ENCODE measurements around the gene CCKAR. TPM values are rescaled to one million over a fixed set of nuclear protein-coding genes. Genes with fewer than 3 reads are reported as not detected.

Gene CCKAR
- total RNA-seq, 4 donors from 2014 or later: not detected

DNA sequence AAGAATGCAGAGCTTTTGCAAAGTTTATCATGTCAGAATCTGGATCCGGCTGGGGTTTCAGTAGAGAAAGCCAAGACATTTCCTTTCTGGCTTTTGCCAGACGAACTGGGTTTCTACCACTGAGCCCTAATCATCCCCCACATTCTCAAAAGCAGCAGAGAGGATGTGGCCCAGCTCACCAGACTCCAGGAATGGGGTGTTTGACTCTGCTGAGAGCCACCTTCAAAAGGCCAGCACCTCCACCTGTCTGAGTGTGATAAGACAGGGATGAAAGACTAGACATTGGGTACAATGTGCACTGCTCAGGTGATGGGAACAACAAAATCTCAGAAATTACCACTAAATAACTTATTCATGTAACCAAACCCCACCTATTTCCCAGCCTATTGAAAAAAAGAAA is 25.7 kb upstream of the CCKAR start:
- TF ChIP-seq, protein P1, sequence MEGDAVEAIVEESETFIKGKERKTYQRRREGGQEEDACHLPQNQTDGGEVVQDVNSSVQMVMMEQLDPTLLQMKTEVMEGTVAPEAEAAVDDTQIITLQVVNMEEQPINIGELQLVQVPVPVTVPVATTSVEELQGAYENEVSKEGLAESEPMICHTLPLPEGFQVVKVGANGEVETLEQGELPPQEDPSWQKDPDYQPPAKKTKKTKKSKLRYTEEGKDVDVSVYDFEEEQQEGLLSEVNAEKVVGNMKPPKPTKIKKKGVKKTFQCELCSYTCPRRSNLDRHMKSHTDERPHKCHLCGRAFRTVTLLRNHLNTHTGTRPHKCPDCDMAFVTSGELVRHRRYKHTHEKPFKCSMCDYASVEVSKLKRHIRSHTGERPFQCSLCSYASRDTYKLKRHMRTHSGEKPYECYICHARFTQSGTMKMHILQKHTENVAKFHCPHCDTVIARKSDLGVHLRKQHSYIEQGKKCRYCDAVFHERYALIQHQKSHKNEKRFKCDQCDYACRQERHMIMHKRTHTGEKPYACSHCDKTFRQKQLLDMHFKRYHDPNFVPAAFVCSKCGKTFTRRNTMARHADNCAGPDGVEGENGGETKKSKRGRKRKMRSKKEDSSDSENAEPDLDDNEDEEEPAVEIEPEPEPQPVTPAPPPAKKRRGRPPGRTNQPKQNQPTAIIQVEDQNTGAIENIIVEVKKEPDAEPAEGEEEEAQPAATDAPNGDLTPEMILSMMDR (IDR thresholded peaks at IDR 0.05): no peak
- no peak for TF ChIP-seq POLR2A (IDR thresholded peaks at IDR 0.05)
- intact Hi-C loops (cut with DNase I; ENCODE audit: low total_unique reads): no loop called here
- DNase-seq: no peak
- no peaks in the 10 kb centered on the region for H3K36me3 ChIP-seq
- no peaks in the 10 kb centered on the region for H3K4me1 ChIP-seq
- no peak overlapping the region for H3K27ac ChIP-seq
- no peaks in the 10 kb centered on the region for H3K9me3 ChIP-seq
- no peaks in the 10 kb centered on the region for H3K27me3 ChIP-seq
- no peak overlapping the region for H3K4me3 ChIP-seq

DNA sequence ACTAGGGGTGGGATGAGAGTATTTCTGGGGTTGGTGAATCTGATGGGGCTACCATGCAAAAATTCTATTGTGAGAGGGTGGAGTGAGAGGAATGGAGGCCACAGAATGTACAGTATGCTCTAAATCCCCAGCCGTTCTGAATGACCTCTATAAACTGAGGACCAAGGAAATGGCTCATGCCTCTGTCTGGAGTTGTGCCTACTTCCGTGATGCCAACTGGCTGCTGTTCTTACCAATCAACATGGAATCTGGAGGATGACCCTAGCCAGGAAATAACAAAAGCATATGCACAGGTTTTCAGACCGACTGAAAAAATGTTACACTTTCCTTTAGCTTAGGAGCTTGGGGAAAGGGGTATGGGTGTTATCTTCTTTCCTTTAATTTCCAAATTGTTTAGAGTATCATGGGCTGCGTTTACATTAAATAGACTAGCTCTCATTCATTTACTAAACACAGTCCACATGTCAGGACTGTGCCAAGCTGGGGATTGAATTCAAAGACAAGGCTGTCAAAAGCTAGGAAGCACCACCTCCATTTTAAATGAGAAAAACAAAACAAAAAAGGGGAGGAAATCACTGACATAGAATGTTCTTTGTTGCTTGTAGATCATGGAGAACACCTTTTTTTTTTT is 20.2 kb upstream of the CCKAR start:
- DNase-seq: no peak
- H3K4me3 ChIP-seq: no peak overlapping the region
- H3K27ac ChIP-seq: peak overlapping the region; percentile 44 to 47
- no peaks in the 10 kb centered on the region for H3K9me3 ChIP-seq
- intact Hi-C loops (cut with DNase I; ENCODE audit: low total_unique reads): no loop called here
- no peaks in the 10 kb centered on the region for H3K27me3 ChIP-seq
- no peaks in the 10 kb centered on the region for H3K36me3 ChIP-seq
- no peaks in the 10 kb centered on the region for H3K4me1 ChIP-seq
- TF ChIP-seq, protein P1 (IDR thresholded peaks at IDR 0.05): no peak
- no peak for TF ChIP-seq POLR2A (IDR thresholded peaks at IDR 0.05)

DNA sequence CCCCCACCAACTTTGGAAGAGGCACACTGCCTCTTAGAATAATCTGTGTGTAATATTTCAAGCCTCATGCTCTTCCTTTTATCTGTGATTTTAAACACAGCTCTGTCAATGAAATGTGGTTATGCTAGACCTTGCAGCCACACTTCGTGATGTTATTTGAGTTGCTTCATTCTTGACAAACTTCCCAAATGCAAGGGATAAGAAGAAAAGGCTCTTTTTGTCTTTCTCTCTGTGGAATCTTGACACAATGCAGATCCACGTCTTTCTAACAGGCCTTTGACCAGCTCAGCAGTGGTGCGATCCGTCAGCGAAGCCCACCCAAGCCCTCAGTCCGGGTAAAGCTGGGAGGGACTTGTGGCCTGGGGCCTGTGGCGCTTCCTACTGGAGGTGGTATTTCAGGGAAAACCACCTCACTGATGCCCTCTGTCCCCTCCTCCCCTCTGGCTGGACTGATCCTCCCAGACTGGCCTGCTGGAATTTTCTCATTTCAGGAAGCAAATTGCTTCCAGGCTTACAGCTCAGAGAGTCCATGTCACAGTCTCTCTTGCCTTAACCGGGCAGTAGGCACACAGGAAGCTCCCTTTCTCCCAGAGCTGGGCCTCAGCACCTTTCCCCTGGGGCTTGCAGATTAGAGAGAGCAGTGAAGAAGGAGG is 19.5 kb upstream of the CCKAR start:
- peak overlapping the region; percentile 44 to 47 for H3K27ac ChIP-seq
- intact Hi-C loops (cut with DNase I; ENCODE audit: low total_unique reads): no loop called here
- DNase-seq: no peak
- no peaks in the 10 kb centered on the region for H3K27me3 ChIP-seq
- H3K4me3 ChIP-seq: no peak overlapping the region
- H3K36me3 ChIP-seq: no peaks in the 10 kb centered on the region
- no peaks in the 10 kb centered on the region for H3K4me1 ChIP-seq
- no peaks in the 10 kb centered on the region for H3K9me3 ChIP-seq
- TF ChIP-seq POLR2A (IDR thresholded peaks at IDR 0.05): no peak
- TF ChIP-seq, protein P1 (IDR thresholded peaks at IDR 0.05): no peak

DNA sequence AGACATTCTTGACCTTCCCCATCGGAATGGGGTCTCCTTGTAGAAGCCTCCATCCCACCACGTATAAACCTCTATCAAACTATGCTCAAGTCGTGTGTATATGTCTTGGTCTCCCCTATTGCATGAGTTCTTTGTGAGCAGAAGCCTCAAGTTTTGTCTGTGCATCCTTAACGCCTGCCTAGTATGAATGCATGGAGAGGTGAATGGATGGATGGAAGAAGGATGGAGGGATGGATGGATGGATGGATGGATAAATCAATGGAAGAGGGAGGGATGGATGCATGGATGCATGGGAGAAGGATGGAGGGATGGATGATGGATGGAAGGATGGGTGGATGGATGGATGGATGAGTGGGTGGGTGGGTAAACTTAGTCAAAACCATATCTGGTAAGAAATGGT is 17.0 kb upstream of the CCKAR start:
- Histone ChIP-seq H3K36me3 (no peaks in the 10 kb centered on the region), H3K4me3 (no peak overlapping the region), H3K4me1 (no peaks in the 10 kb centered on the region), H3K27ac (no peak overlapping the region), H3K27me3 (no peaks in the 10 kb centered on the region), H3K9me3 (no peaks in the 10 kb centered on the region)
- no peak for TF ChIP-seq POLR2A (IDR thresholded peaks at IDR 0.05)
- TF ChIP-seq, protein P1 (IDR thresholded peaks at IDR 0.05): no peak
- intact Hi-C loops (cut with DNase I; ENCODE audit: low total_unique reads): no loop called here
- no peak for DNase-seq

DNA sequence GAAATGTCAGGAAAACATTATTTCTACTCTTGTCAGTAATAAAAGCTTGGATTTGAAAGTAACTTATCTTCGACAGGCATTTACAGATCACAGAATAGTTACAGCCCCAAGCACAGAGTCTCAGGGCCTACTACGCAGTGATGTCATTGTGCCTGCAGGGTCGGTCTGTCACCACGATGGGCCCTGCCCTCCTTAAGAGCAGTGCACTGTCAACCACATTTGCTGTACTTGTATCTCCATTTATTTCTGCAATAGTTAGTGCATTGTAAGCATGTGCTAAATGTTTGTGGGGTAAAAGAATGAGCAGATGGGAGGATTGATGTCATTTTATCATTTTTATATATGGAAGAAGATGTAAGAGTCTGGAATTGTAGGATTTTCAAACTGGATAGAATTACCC is 13.6 kb upstream of the CCKAR start:
- no peak overlapping the region for H3K27ac ChIP-seq
- TF ChIP-seq POLR2A (IDR thresholded peaks at IDR 0.05): no peak
- TF ChIP-seq, protein P1 (IDR thresholded peaks at IDR 0.05): no peak
- H3K27me3 ChIP-seq: no peaks in the 10 kb centered on the region
- H3K9me3 ChIP-seq: no peaks in the 10 kb centered on the region
- H3K36me3 ChIP-seq: no peaks in the 10 kb centered on the region
- no peak overlapping the region for H3K4me3 ChIP-seq
- H3K4me1 ChIP-seq: no peaks in the 10 kb centered on the region
- no peak for DNase-seq
- intact Hi-C loops (cut with DNase I; ENCODE audit: low total_unique reads): no loop called here
